ENCODE results near the gene PDE4B. TPM values are rescaled to one million over a fixed set of nuclear protein-coding genes. Genes with fewer than 3 reads are reported as not detected.

The PDE4B gene
- polyA plus RNA-seq, 1 experiment: 17.6 TPM

GRCh38 chr1:66217021-66217420 is 424.3 kb downstream of the PDE4B start:
- CTCF ChIA-PET: interaction anchor here (2.5 kb wide), 1 partner anchor 25 kb away, joined by 10 read pairs; no protein-coding TSS in a partner anchor
- Histone ChIP-seq H3K27ac (ENCODE audit: low read depth, low read length) (no peak overlapping the region), H3K9me3 (ENCODE audit: control insufficient read depth, insufficient read depth, low read length) (no peaks in the 10 kb centered on the region), H3K4me3 (ENCODE audit: low read depth, low read length) (no peak overlapping the region), H3K27me3 (ENCODE audit: control insufficient read depth, insufficient read depth, low read length) (no peaks in the 10 kb centered on the region)
- POLR2A ChIA-PET: no interaction called here
- DNase-seq (ENCODE audit: low read depth, low spot score): no peak
- TF ChIP-seq CTCF (IDR thresholded peaks at IDR 0.05; ENCODE audit: low read depth, low read length): no peak

GRCh38 chr1:66217561-66217960 is 424.9 kb downstream of the PDE4B start:
- Histone ChIP-seq H3K27me3 (ENCODE audit: control insufficient read depth, insufficient read depth, low read length) (no peaks in the 10 kb centered on the region), H3K27ac (ENCODE audit: low read depth, low read length) (no peak overlapping the region), H3K9me3 (ENCODE audit: control insufficient read depth, insufficient read depth, low read length) (no peaks in the 10 kb centered on the region), H3K4me3 (ENCODE audit: low read depth, low read length) (no peak overlapping the region)
- no peak for TF ChIP-seq CTCF (IDR thresholded peaks at IDR 0.05; ENCODE audit: low read depth, low read length)
- no peak for DNase-seq (ENCODE audit: low read depth, low spot score)
- CTCF ChIA-PET: interaction anchor here (2.5 kb wide), 1 partner anchor 25 kb away, joined by 10 read pairs; no protein-coding TSS in a partner anchor
- POLR2A ChIA-PET: no interaction called here

GRCh38 chr1:66220477-66220876 is 427.8 kb downstream of the PDE4B start:
- no peaks in the 10 kb centered on the region for H3K27me3 ChIP-seq (ENCODE audit: control insufficient read depth, insufficient read depth, low read length)
- H3K27ac ChIP-seq (ENCODE audit: low read depth, low read length): no peak overlapping the region
- no peaks in the 10 kb centered on the region for H3K9me3 ChIP-seq (ENCODE audit: control insufficient read depth, insufficient read depth, low read length)
- no peak overlapping the region for H3K4me3 ChIP-seq (ENCODE audit: low read depth, low read length)
- ChIA-PET POLR2A (no interaction called here), CTCF (no interaction called here)
- TF ChIP-seq CTCF (IDR thresholded peaks at IDR 0.05; ENCODE audit: low read depth, low read length): no peak
- DNase-seq (ENCODE audit: low read depth, low spot score): no peak

- H3K27me3 ChIP-seq (ENCODE audit: control insufficient read depth, insufficient read depth, low read length): no peaks in the 10 kb centered on the region
- no peaks in the 10 kb centered on the region for H3K9me3 ChIP-seq (ENCODE audit: control insufficient read depth, insufficient read depth, low read length)
- ChIA-PET CTCF (interaction anchor here (2.7 kb wide), 1 partner anchor 19 kb away, joined by 18 read pairs; no protein-coding TSS in a partner anchor), POLR2A (no interaction called here)
- no peak for DNase-seq (ENCODE audit: low read depth, low spot score)
- H3K27ac ChIP-seq (ENCODE audit: low read depth, low read length): no peak overlapping the region
- TF ChIP-seq CTCF (IDR thresholded peaks at IDR 0.05; ENCODE audit: low read depth, low read length): no peak
- no peak overlapping the region for H3K4me3 ChIP-seq (ENCODE audit: low read depth, low read length)
Measured at GRCh38 chr1:66223681-66224080, 431.0 kb downstream of the PDE4B start.

GRCh38 chr1:66226985-66227384 is 434.3 kb downstream of the PDE4B start:
- ChIA-PET POLR2A (no interaction called here), CTCF (interaction anchor here (1.0 to 1.9 kb wide), 3 partner anchors 15 to 269 kb away, joined by 3 to 10 read pairs (median 3); no protein-coding TSS in a partner anchor)
- H3K27ac ChIP-seq (ENCODE audit: low read depth, low read length): no peak overlapping the region
- no peak for TF ChIP-seq CTCF (IDR thresholded peaks at IDR 0.05; ENCODE audit: low read depth, low read length)
- H3K9me3 ChIP-seq (ENCODE audit: control insufficient read depth, insufficient read depth, low read length): no peaks in the 10 kb centered on the region
- H3K4me3 ChIP-seq (ENCODE audit: low read depth, low read length): no peak overlapping the region
- H3K27me3 ChIP-seq (ENCODE audit: control insufficient read depth, insufficient read depth, low read length): no peaks in the 10 kb centered on the region
- DNase-seq (ENCODE audit: low read depth, low spot score): no peak
